22Rv1 (cell line): ENCODE measurements around the gene COL27A1.

Experiments
- H3K27ac ChIP-seq: fragments of 450-650 bp; 2 replicates; pipeline ENCODE4 v1.5.1; 2017
- CTCF ChIP-seq: fragments of 450-650 bp; IDR thresholded peaks from 2 replicates; pipeline ENCODE4 v1.5.1; 2017; ENCODE audit warnings: mild to moderate bottlenecking
- ZFX ChIP-seq: fragments of 450-650 bp; IDR thresholded peaks from 2 replicates; pipeline ENCODE4 v1.6.1; 2017; ENCODE audit warnings: antibody characterized with exemption, borderline replicate concordance

Gene COL27A1

GRCh38 chr9:114158482-114159130, 3.3 kb downstream of the COL27A1 start:
- no peak overlapping the region for H3K27ac ChIP-seq

GRCh38 chr9:114159691-114160090, 4.4 kb downstream of the COL27A1 start:
- TF ChIP-seq ZFX = no peak
- TF ChIP-seq CTCF = no peak
- no peak overlapping the region for H3K27ac ChIP-seq

More at GRCh38 chr9:114158482-114159130, 3.3 kb downstream of the COL27A1 start:
- no peak for TF ChIP-seq CTCF
- no peak for TF ChIP-seq ZFX

GRCh38 chr9:114161513-114161912, 6.2 kb downstream of the COL27A1 start:
- H3K27ac ChIP-seq = no peak overlapping the region

GRCh38 chr9:114163517-114163951, 8.2 kb downstream of the COL27A1 start:
- H3K27ac ChIP-seq = no peak overlapping the region
- no peak for TF ChIP-seq ZFX
- TF ChIP-seq CTCF = no peak

More at GRCh38 chr9:114161513-114161912, 6.2 kb downstream of the COL27A1 start:
- TF ChIP-seq CTCF (no peak), ZFX (no peak)

GRCh38 chr9:114164191-114164794, 9.0 kb downstream of the COL27A1 start:
- H3K27ac ChIP-seq = no peak overlapping the region
- no peak for TF ChIP-seq CTCF
- no peak for TF ChIP-seq ZFX

GRCh38 chr9:114165407-114166102, 10.2 kb downstream of the COL27A1 start:
- no peak for TF ChIP-seq ZFX
- no peak for TF ChIP-seq CTCF
- no peak overlapping the region for H3K27ac ChIP-seq

- no peak overlapping the region for H3K27ac ChIP-seq
- TF ChIP-seq ZFX (no peak), CTCF (no peak)
Measured at GRCh38 chr9:114166103-114166470, 10.8 kb downstream of the COL27A1 start.
